Kidney glomerular epithelial cell (primary cell): Measurements from ENCODE around the gene ZFAND4.
"Not testable (repeated sequence)": the region's sequence is repeated elsewhere in the genome, so short reads cannot be mapped to it uniquely, and the experiment has no call there.

Source experiments
- DNase-seq: peaks from one replicate; lab custom pipeline; 2025; lab: John Stamatoyannopoulos, UW

The ZFAND4 gene

DNA sequence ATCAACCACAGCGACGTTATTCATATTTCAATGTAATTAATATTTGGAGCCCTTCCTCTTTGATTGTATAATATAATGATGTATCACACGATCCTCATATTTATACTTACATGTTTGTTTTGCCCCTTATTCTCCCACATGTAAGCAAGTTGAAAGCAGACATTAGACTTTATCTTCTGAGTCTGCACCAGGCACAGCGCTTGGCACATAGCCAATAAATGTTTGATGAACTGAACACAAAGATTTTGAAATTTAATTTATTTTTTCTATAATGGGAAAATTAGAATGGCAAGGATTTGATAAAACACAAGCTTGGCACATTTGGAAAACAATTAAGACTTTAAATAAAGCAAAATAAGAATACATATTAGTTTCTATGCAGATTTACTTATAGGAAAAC is 31.6 kb downstream of the ZFAND4 start:
- no peak for DNase-seq

- no peak for DNase-seq
These were observed 32.5 kb downstream of the ZFAND4 start for GRCh38 chr10:45640049-45640448.

- no peak for DNase-seq
These were observed 45.0 kb downstream of the ZFAND4 start for GRCh38 chr10:45627412-45628048.

DNA sequence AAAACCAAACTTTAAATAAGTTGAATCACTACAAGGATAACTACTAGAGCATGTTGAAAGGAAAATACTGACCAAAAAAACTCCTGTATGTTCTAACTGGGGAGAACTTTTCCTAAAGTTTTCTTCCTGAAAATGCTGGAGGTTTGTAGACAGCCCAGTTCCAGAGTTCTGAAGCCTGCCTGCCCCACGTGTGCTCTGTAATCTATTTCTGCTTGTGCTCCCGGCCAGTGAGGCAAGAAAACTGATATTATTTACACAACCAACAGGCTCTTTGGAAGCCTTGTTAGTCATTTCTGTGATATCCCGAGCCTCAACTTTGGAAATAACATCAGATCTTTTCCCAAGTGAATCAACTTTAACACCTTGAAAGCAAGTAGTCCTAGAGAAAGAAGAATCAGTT is 46.7 kb downstream of the ZFAND4 start:
- DNase-seq: no peak

DNA sequence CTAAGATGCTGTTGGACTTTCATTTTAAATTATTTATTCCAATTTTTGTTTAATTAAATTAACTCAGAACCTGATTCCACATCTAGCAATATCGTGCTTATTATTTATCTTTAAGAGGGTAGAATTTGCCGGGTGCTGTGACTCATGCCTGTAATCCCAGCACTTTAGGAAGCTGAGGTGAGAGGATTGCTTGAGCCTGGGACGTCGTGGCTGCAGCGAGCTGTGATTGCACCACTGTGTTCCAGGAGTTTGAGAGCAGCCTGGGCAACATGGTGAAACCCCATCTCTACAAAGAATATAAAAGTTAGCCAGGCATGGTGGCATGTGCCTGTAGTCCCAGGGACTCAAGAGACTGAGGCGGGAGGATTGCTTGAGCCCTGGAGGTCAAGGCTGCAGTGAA is 47.8 kb downstream of the ZFAND4 start:
- no peak for DNase-seq

- no peak for DNase-seq
These were observed 57.7 kb downstream of the ZFAND4 start for GRCh38 chr10:45614869-45615268.

DNA sequence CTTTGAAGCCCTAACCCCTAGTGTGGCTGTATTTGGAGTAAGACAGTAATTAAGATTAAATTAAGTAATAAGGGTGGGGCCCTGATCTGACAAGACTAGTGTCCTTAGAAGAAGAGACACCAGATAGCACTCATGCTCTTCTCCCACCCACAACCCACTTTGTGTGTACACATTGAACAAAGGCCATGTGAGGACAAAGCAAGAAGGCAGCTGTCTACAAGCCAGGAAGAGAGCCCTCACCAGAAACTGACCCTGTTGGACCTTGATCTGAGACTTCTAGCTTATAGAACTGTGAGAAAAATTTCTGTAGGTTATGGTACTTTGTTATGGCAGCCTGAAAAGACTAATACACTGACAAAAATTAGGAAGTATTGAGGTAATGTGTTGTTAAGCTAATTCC is 59.8 kb downstream of the ZFAND4 start:
- no peak for DNase-seq

DNA sequence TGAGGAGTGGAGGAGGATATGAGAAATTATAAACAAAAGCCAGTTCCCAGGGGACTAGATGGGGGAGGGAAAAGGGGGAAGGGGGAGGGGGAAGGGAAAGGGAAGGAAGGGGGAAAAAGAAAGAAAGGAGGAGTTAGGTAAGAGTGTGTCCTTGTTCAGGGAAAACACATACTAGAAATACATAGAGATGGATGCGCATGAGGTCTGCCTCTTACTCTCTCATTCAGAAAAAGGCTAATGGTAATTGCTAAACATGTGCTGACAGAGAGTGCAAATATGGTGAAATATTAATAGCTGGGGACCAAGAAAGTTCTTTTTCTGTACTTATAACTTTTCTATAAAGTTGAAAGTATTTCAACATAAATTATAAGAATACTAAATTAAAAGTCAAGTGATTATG is 64.5 kb downstream of the ZFAND4 start:
- no peak for DNase-seq

DNA sequence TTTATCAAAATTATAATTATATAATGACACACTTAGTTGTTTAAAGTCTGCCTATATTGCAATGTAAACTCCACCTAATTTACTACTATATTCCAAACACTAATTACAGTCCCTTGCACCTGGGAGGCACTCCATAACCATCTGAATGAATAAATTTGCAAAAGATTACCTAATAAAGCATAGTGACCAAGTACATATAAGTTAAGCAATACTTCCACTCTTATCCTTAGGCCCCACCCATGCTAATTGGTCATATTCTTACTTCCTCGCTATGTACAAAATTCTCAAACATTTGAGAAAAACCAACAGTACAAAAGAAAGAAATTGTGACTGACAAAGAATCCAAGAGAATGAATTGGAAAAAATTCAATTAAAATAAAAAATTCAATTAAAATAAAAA is 65.3 kb downstream of the ZFAND4 start:
- no peak for DNase-seq

- DNase-seq: no peak
These were observed 69.7 kb downstream of the ZFAND4 start for GRCh38 chr10:45602836-45603235.

DNA sequence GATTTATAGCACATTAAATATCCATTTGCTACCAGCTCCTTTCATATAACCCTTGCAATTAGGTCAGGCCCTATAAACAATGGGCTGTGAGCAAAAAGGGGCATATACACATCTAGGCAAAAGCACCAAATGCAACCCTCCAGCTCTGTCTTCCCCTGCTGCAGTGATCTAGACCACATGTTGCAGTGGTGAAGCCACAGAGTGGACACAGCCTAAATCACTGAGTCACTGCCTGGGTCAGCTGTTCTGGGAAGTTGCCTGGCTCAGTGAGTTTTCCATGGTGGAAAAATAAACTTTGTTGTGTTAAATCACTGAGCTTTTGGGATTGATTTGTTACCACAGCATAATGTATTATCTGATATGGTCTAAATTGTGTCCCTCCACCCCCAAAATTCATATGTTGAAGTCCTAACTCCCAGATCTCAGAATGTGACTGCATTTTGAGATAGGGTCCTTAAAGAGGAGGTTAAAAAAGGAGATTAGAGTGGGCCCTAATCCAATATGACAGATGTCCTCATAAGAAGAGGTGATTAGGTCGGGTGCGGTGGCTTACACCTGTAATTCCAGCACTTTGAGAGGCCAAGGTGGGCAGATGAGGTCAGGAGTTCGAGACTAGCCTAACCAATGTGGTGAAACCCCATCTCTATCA is 70.4 kb downstream of the ZFAND4 start:
- peak; percentile 16 for DNase-seq

DNA sequence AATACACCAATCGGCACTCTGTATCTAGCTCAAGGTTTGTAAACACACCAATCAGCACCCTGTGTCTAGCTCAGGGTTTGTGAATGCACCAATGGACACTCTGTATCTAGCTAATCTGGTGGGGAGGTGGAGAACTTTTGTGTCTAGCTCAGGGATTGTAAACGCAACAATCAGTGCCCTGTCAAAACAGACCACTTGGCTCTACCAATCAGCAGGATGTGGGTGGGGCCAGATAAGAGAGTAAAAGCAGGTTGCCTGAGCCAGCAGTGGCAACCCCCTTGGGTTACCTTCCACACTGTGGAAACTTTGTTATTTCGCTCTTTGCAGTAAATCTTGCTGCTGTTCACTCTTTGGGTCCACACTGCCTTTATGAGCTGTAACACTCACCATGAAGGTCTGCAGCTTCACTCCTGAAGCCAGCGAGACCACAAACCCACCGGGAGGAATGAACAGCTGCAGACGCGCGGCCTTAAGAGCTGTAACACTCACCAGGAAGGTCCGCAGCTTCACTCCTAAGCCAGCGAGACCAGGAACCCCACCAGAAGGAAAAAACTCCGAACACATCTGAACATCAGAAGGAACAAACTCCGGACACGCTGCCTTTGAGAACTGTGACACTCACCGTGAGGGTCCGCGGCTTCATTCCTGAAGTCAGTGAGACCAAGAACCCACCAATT is 71.2 kb downstream of the ZFAND4 start:
- not testable (repeated sequence) for DNase-seq

GRCh38 chr10:45600337-45601253 is 72.0 kb downstream of the ZFAND4 start:
- DNase-seq: not testable (repeated sequence)

- no peak for DNase-seq
These were observed 72.9 kb downstream of the ZFAND4 start for GRCh38 chr10:45599646-45600045.

DNA sequence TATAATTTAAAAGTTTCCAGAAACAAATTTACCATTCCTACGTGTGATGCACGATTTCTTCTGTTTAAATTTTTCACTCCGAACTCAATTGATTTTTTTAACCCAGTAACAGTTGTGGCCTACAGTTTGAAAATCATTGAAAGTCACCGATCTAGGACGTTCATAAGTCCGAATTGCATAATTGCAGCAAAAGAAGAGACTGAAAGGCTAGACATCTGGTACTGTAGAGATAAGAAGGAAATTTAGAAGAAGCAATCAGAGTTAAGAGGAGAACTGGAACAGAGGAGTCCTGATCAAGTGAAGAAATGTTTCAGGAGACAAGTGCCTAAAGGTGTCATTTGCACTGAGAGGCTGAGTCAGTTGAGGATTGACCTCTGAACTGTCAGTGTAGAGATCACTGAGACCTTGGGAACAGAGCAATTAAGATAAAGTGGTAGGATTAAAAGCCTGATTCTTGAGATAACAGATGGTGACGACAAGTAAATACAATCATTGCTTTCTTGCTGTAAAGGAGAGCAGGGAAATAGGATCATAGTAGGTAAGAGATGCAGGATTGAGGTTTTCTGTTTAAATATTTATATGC is 73.5 kb downstream of the ZFAND4 start:
- no peak for DNase-seq

GRCh38 chr10:45596526-45596925 is 76.0 kb downstream of the ZFAND4 start:
- no peak for DNase-seq

- peak; percentile 53 for DNase-seq
These were observed 78.1 kb downstream of the ZFAND4 start for GRCh38 chr10:45594276-45595157.

DNA sequence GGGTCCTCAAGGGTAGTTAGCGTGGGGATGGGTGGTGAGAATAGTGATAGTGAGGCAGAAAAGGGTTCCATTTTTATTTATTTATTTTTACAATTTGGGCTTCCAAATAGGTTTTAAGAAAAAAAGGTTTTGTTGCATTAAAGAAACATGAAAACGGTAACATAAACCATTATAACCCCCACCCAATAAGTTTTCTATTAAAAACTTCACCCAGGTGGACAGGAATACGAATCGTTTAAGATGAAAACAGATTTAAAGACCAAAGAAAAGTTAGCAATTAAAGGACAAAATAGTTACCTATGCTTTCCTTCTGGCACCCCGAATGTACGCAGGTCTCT is 78.7 kb downstream of the ZFAND4 start:
- DNase-seq: no peak

DNA sequence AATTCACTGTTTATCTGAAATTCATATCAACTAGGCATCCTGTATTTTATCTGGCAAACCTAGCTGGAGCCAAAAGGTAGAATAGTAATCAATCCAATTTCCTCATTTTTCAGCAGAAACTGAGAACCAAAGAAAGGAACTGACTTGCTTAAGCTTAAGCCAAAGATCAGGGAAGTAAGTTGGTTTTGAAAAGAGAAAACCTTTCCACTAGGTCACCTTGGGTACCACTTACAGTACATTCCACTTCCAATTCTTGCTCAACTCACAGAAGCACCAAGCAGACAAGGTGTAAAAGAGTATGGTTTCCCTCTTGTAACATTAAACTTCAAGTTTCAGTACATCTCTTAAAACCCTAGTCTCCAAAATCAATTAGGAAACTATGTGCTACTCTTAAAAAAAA is 79.6 kb downstream of the ZFAND4 start:
- DNase-seq: no peak

GRCh38 chr10:45592432-45592831 is 80.1 kb downstream of the ZFAND4 start:
- DNase-seq: no peak

DNA sequence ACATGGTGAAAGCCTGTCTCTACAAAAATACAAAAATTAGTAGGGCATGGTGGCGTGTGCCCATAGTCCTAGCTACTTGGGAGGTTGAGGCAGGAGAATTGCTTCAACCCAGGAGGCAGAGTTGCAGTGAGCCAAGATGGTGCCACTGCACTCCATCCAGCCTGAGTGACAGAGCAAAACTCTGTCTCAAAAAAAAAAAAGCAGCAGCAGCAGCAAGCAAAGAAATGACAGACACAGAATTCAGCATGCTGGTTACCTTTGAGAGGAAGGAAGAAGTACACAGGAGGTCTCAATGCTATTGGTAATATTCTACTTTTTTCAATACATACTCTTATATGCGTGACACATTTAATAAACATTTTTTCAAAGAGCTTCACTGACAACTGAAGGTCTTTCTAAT is 81.3 kb downstream of the ZFAND4 start:
- no peak for DNase-seq
